Measurements from ENCODE around the gene RABL3.

GRCh38 chr3:120772081-120772480, 29.8 kb upstream of the RABL3 start:
- TF ChIP-seq CTCF (IDR thresholded peaks at IDR 0.05) (no peak), POLR2A (IDR thresholded peaks at IDR 0.05) (no peak)
